A549 (cell line): ENCODE measurements around the gene WNT9A.
A peak's percentile ranks its signal among the peaks of the same experiment; 100 is the strongest.

Experiments used
- CTCF ChIP-seq: fragments of >200 bp; sonication (Bioruptor Twin); formaldehyde crosslinking; IDR thresholded peaks from 3 replicates; pipeline ENCODE4 v1.5.1; 2016
- JUNB ChIP-seq: fragments of >200 bp; sonication (Bioruptor Twin); formaldehyde crosslinking; IDR thresholded peaks from 2 replicates; pipeline ENCODE4 v1.6.1; 2016
- KDM5A ChIP-seq: fragments of 200-600 bp; sonication (generic); IDR thresholded peaks from 2 replicates; pipeline ENCODE4 v1.6.1; 2016; ENCODE audit warnings: antibody characterized with exemption, mild to moderate bottlenecking
- MAFK ChIP-seq: fragments of 450-650 bp; IDR thresholded peaks from 2 replicates; pipeline ENCODE4 v1.6.1; 2014; ENCODE audit not compliant: partially characterized antibody

DNA sequence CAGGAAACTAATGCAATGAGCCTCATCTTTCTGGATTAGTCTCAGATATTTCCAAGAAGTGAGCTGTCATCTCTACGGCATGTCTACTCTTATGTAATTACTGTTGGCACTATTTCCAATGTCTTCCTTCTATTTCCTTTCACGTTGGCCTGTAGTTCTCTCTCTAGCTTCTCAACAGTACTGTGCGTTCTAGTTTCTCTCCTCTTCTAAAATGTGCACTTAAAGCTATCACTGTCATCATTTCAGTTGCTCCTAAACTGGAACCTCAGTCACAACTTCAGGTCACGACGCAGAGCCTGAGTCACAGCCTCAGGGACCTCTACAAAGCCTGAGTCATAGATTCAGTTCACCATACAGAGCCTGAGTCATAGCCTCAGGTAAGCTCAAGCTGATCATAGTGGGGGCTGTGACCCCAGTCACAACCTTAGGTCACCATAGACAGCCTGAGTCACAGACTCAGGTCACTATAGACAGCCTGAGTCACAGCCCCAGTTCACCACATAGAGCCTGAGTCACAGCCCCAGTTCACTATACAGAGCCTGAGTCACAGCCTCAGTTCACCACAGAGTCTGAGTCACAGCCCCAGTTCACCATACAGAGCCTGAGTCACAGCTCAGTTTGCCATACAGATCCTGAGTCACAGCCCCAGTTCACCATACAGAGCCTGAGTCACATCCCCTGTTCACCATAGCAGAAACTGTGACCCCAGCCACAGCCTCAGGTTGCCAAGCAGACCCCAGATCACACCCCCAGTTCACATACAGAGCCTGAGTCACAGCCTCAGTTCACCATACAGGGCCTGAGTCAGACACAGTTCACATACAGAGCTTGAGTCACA, 13.0 kb downstream of the WNT9A start:
- TF ChIP-seq JUNB (peak; percentile 87), KDM5A (no peak), MAFK (peak; percentile 31), CTCF (no peak)
